NCI-H446 treated with DMSO at 0.1 percent for 48 hours (cell line): ENCODE results near the gene SLC12A2.

ENCODE experiments used
- DNase-seq: peaks from one replicate; lab custom pipeline; 2025; lab: John Stamatoyannopoulos, UW

Gene SLC12A2

DNA sequence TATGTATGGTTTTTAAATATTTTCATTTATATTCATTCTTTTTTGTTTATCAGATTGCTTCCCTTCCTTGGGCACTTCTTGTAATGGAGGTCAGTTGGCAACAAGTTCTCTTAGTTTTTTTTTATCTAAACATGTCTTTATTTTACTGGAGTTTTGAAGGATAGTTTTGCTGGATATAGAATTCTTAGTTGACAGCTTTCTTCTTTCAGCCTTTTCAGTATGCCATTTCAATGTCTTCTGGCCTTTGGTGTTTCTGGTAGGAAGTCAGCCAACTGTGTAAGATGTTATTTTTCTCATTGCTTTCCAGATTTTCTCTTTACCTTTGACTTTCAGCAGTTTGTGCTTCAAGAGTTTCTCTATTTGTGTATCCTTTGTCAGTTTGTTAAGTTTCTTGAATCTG is 14.2 kb downstream of the SLC12A2 start:
- DNase-seq = no peak

- no peak for DNase-seq
Observed at GRCh38 chr5:128099944-128100343, 16.4 kb downstream of the SLC12A2 start.

GRCh38 chr5:128100860-128101557 is 17.4 kb downstream of the SLC12A2 start:
- DNase-seq = no peak

- no peak for DNase-seq
Observed at GRCh38 chr5:128101676-128102075, 18.1 kb downstream of the SLC12A2 start.

DNA sequence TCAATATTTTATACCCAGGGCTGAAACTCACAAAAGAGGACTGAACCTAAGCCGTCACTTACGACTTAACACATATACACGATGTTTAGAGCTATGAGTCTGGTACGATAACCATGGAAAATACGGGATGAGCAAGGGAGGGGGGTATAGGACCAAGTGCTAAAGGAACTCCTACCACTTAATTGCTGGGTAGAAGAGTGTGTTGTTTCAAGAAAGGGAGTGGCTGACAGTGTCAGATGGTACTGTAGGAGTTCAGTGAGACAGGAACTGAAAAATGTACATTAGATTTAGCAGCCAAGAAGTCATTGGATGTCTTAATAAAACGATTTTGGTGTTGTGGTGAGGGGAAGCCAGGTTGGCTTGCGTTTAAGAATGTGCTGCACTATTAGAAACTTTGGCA is 21.6 kb downstream of the SLC12A2 start:
- DNase-seq = no peak

- no peak for DNase-seq
Observed at GRCh38 chr5:128109138-128109537, 25.6 kb downstream of the SLC12A2 start.

DNA sequence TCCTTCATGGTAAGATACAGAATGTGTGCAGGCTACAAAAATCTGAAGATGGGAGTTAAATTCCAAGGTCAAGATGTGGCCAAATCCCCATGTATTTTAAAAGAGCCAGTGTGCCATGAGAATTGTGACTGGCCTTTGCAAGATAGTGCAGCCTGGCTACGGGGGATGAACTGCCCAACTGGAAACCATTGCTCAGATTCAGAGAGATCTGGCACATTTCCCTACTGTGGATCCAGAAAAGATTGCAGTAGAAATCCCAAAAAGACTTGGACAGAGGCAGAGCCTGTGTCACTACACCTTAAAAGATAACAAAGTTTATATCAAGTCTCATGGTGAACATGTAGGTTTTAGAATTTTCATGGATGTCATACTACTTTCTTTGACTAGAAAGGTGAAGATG is 26.2 kb downstream of the SLC12A2 start:
- DNase-seq = no peak

- DNase-seq = no peak
Observed at GRCh38 chr5:128111818-128112448, 28.4 kb downstream of the SLC12A2 start.

- DNase-seq = no peak
Observed at GRCh38 chr5:128116445-128116844, 32.9 kb downstream of the SLC12A2 start.

GRCh38 chr5:128118214-128118613 is 34.6 kb downstream of the SLC12A2 start:
- DNase-seq = no peak

- DNase-seq = no peak
Observed at GRCh38 chr5:128121651-128122050, 38.1 kb downstream of the SLC12A2 start.

- no peak for DNase-seq
Observed at GRCh38 chr5:128123936-128124335, 40.4 kb downstream of the SLC12A2 start.

DNA sequence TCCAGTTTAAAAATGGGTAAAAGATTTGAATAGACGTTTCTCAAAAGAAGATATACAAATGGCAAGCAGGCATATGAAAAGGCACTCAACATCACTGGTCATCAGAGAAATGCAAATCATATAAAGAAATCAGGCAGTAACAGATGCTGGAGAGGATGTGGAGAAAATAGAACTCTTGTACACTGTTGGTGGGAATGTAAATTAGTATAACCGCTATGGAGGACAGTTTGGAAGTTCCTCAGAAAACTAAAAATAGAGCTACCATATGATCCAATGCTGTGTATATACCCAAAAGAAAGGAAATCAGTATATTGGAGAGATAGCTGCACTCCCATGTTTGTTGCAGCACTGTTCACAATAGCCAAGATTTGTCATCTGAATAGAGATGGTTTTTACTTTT is 42.7 kb downstream of the SLC12A2 start:
- DNase-seq = no peak

DNA sequence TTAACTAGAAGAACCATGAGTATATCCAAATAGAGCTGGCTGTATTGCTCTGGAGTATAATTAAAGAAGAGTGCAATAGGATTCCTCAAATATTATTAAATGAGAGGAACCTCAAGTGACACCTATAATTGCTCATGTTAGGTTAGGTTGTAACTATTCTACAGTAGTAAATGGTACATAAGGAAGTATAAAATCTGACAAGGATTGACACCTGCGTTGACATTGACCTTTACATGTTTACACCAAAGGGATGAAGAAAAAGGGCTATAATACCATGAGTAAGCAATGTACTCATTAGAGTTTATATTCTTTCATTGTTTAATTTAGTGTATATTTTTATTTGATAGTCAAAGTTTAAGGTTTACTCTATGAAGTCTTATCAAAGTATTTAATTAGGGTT is 48.9 kb downstream of the SLC12A2 start:
- DNase-seq = no peak

DNA sequence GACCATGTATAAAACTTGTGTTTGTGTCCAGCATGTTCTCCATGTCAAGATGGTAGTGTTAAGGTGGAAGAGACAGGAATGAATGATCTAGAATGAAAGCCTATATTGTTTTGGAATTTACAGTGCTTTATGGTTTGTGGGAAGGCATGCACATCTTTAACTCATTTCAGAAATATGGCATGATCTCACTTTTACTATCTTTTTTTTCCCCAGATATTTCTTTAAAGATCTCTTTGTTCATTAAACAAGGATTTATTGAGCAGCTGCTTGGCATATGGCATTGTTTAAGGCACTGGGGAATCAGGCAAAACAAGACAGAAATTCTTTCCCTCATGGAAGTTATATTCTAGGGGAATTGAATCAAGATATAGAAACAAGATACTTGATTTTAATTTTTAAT is 51.7 kb downstream of the SLC12A2 start:
- DNase-seq = no peak

- no peak for DNase-seq
Observed at GRCh38 chr5:128143911-128144310, 60.3 kb downstream of the SLC12A2 start.

DNA sequence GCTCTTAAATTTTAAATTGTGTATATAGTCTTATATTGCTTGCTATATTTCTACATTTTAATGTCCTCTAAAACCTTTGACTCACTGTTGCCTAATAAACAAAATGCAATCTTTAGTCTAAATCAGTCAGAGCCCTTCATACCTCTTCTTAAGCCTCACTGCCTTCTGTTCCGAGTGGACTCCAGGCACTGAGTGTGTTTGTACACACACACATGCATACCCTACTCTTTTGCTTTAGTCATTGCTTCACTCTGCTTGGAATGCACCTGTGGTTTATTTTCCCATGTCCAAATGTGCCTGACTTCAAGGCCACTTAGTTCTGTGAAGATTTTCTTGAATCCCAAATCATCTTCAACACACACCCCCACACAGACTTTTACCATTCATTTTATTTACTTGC is 60.9 kb downstream of the SLC12A2 start:
- DNase-seq = no peak

GRCh38 chr5:128146671-128147070 is 63.1 kb downstream of the SLC12A2 start:
- DNase-seq = no peak

- no peak for DNase-seq
Observed at GRCh38 chr5:128154943-128155342, 71.4 kb downstream of the SLC12A2 start.

GRCh38 chr5:128155776-128156175 is 72.2 kb downstream of the SLC12A2 start:
- DNase-seq = no peak

DNA sequence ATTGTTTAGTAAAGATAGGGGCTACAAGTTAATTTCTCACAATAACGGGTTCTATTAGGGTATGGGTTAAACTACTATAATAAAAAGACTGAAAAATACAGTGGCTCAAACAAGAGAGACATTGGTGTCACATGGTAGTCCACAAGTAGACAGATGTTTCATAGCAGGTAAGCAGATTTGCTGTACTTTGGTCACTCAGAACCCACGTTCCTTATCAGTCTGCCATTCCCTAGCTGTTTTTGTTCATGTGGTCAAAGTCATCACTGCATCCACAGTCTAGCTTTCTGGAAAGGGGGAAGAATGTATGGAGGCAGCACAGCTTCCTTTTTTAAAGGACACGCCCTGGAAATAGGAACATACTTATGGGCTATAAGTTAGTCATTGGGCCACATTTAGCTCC is 73.0 kb downstream of the SLC12A2 start:
- no peak for DNase-seq

DNA sequence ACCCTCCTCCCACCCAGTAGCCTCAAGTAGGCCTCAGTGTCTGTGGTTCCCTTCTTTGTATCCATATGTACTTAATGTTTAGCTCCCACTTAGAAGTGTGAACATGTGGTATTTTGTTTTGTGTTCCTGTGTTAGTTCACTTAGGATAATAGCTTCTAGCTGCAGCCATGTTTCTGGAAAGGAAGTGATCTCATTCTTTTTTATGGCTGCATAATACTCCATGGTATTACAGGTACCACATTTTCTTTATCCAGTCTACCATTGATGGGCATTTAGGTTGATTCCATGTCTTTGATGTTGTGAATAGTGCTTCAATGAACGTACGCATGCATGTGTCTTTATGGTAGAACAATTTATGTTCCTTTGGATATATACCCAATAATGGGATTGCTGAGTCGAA is 74.8 kb downstream of the SLC12A2 start:
- DNase-seq = no peak

DNA sequence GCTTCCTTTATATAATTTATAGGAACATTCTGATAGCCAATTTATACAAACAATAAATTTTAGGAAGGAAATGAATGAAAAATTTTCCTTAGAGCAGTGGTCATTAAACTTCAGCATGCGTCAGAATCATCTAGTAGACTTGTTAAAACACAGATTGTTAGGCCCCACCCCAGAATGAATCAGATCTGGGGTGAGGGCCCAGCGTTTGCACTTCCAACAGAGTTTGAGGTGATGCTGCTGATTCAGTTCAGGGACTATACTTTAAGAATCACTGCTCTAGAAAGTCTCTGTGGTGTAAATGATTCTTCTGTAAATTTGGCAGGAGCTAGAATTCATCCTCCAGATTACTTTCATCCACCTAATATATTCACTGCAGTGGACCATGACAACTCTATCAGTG is 80.4 kb downstream of the SLC12A2 start:
- no peak for DNase-seq

DNA sequence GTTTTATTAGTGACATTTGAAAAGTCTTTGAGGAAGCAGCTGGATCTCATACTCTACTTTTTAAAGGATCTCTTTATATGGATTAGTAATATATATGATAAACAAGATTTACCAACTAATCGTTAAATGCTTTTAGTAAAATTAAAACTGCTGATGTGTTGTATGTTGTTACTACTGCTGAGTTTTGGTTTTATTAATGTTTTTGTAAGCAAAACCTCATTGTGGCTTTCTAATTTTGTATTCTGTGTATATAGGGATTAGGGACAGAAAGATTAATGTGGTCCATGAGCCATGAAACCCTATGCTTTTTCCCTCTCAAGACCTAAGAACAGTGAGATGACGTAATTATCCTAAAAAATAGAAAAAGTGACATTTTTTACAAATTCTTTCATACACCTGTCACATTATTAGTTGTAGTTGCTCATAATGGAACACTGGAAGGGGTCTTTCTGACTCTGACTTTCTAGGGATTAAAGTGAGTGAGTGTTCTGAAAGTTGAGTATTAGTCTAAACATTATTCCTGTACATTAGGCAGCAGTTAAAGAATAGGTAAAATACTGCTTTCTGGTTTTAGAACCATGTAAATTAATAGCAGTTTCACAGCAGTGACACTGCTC is 85.9 kb downstream of the SLC12A2 start:
- DNase-seq = no peak
